ENCODE data around the gene PRRC2B. TPM values are rescaled to one million over a fixed set of nuclear protein-coding genes. Genes with fewer than 3 reads are reported as not detected.

Gene PRRC2B
- total and polyA plus RNA-seq, 9 donors, result 86.7 to 319 (median 234) TPM

GRCh38 chr9:131459056-131459455 lies 65.2 kb downstream of the PRRC2B start:
- Histone ChIP-seq H3K4me3 (no peak overlapping the region), H3K9me3 (no peaks in the 10 kb centered on the region), H3K27ac (no peak overlapping the region), H3K27me3 (no peaks in the 10 kb centered on the region), H3K36me3 (no peaks in the 10 kb centered on the region), H3K4me1 (ENCODE audit: insufficient read depth) (no peaks in the 10 kb centered on the region)
- DNase-seq, result peak in 1 of 5 donors; percentile 21
- 93 to 94% (median 93%) methylated on average over 10 of the region's 10 CpGs for WGBS, 3 donors
- no peak for TF ChIP-seq POLR2A (IDR thresholded peaks at IDR 0.05)
- no peak for TF ChIP-seq EP300 (IDR thresholded peaks at IDR 0.05)
- no peak for TF ChIP-seq CTCF (IDR thresholded peaks at IDR 0.05)
- intact Hi-C loops (cut with DNase I), result no loop called here

GRCh38 chr9:131461166-131461565 lies 67.3 kb downstream of the PRRC2B start:
- no peaks in the 10 kb centered on the region for H3K9me3 ChIP-seq
- no peaks in the 10 kb centered on the region for H3K27me3 ChIP-seq
- no peak overlapping the region for H3K27ac ChIP-seq
- 95 to 100% (median 96%) methylated on average over 1 of the region's 1 CpG for WGBS, 3 donors
- H3K4me1 ChIP-seq (ENCODE audit: insufficient read depth), result no peaks in the 10 kb centered on the region
- intact Hi-C loops (cut with DNase I), result no loop called here
- DNase-seq, result peak in 1 of 5 donors; percentile 15
- no peaks in the 10 kb centered on the region for H3K36me3 ChIP-seq
- TF ChIP-seq CTCF (IDR thresholded peaks at IDR 0.05) (no peak), EP300 (IDR thresholded peaks at IDR 0.05) (no peak), POLR2A (IDR thresholded peaks at IDR 0.05) (no peak)
- H3K4me3 ChIP-seq, result no peak overlapping the region

- no peaks in the 10 kb centered on the region for H3K9me3 ChIP-seq
- H3K4me1 ChIP-seq (ENCODE audit: insufficient read depth), result peaks cover 3% of the 10 kb centered on the region
- DNase-seq, result peak in 1 of 5 donors; percentile 32
- 59 to 75% (median 70%) methylated on average over 24 of the region's 24 CpGs for WGBS, 3 donors
- H3K4me3 ChIP-seq, result no peak overlapping the region
- H3K27ac ChIP-seq, result no peak overlapping the region
- H3K27me3 ChIP-seq, result no peaks in the 10 kb centered on the region
- intact Hi-C loops (cut with DNase I), result no loop called here
- H3K36me3 ChIP-seq, result no peaks in the 10 kb centered on the region
- TF ChIP-seq EP300 (IDR thresholded peaks at IDR 0.05), result no peak
- no peak for TF ChIP-seq POLR2A (IDR thresholded peaks at IDR 0.05)
- no peak for TF ChIP-seq CTCF (IDR thresholded peaks at IDR 0.05)
Observed at GRCh38 chr9:131464354-131465000, 70.6 kb downstream of the PRRC2B start.

- DNase-seq, result peak in 1 of 5 donors; percentile 5
- Histone ChIP-seq H3K4me3 (no peak overlapping the region), H3K27me3 (no peaks in the 10 kb centered on the region), H3K27ac (no peak overlapping the region), H3K36me3 (no peaks in the 10 kb centered on the region), H3K9me3 (no peaks in the 10 kb centered on the region), H3K4me1 (ENCODE audit: insufficient read depth) (peaks cover 3% of the 10 kb centered on the region)
- 83 to 86% (median 84%) methylated on average over 6 of the region's 6 CpGs for WGBS, 3 donors
- intact Hi-C loops (cut with DNase I), result no loop called here
- TF ChIP-seq POLR2A (IDR thresholded peaks at IDR 0.05) (no peak), EP300 (IDR thresholded peaks at IDR 0.05) (no peak), CTCF (IDR thresholded peaks at IDR 0.05) (no peak)
Observed at GRCh38 chr9:131465401-131465800, 71.5 kb downstream of the PRRC2B start.

Measured in ovary (tissue), 9 donors.